HG02884 (cell line): ENCODE data around the gene EFNA2.
"Not testable (repeated sequence)": the region's sequence is repeated elsewhere in the genome, so short reads cannot be mapped to it uniquely, and the experiment has no call there.

ENCODE experiments used
- ATAC-seq: cut with Tn5 transposase; IDR thresholded peaks from one replicate; pipeline ENCODE4 v1.9.1; 2021; ENCODE audit warnings: mild to moderate bottlenecking, moderate library complexity; ENCODE audit not compliant: unreplicated experiment

The EFNA2 gene

GRCh38 chr19:1285737-1286360 lies at the start of gene EFNA2:
TSS of gene EFNA2 (plus strand) at chr19:1285873. CDS start at chr19:1286169, 296 bp downstream.
- ATAC-seq = no peak

GRCh38 chr19:1236576-1236975 lies 49.1 kb upstream of the EFNA2 start:
- no peak for ATAC-seq

GRCh38 chr19:1237027-1237659 lies 48.5 kb upstream of the EFNA2 start:
- ATAC-seq = no peak

GRCh38 chr19:1237754-1238368 lies 47.8 kb upstream of the EFNA2 start, which contains the start of gene CBARP:
TSS of gene CBARP (minus strand) at chr19:1238005. CDS start at chr19:1236100, 1,905 bp downstream.
- no peak for ATAC-seq

- no peak for ATAC-seq
Measured at GRCh38 chr19:1238369-1239303, 47.0 kb upstream of the EFNA2 start.

- ATAC-seq = no peak
Measured at GRCh38 chr19:1239420-1239795, 46.3 kb upstream of the EFNA2 start.

- no peak for ATAC-seq
Measured at GRCh38 chr19:1239796-1240737, 45.6 kb upstream of the EFNA2 start.

GRCh38 chr19:1240925-1241324 lies 44.7 kb upstream of the EFNA2 start:
- no peak for ATAC-seq

GRCh38 chr19:1241417-1242095 lies 44.1 kb upstream of the EFNA2 start, which contains the start of gene ATP5F1D:
TSS of gene ATP5F1D (plus strand) at chr19:1241751. CDS start at chr19:1241851, 100 bp downstream.
- ATAC-seq = no peak

- ATAC-seq = no peak
Measured at GRCh38 chr19:1243768-1244692, 41.6 kb upstream of the EFNA2 start.

GRCh38 chr19:1244693-1245451 lies 40.8 kb upstream of the EFNA2 start:
- no peak for ATAC-seq

- no peak for ATAC-seq
Measured at GRCh38 chr19:1245494-1246264, 40.0 kb upstream of the EFNA2 start.

- not testable (repeated sequence) for ATAC-seq
Measured at GRCh38 chr19:1246265-1247087, 39.2 kb upstream of the EFNA2 start.

- no peak for ATAC-seq
Measured at GRCh38 chr19:1247748-1248138, 37.9 kb upstream of the EFNA2 start.

GRCh38 chr19:1248139-1248785 lies 37.4 kb upstream of the EFNA2 start, which contains the start of gene MIDN:
TSS of gene MIDN (plus strand) at chr19:1248583. CDS start at chr19:1250297, 1,714 bp downstream.
- no peak for ATAC-seq
